Stimulated activated naive CD8-positive, alpha-beta T cell treated with anti-CD3 and anti-CD28 coated beads, Interleukin-15, Interleukin-2, amounts not matched to agents 100 U/mL and 50 U/mL, for 24 hours (primary cell): ENCODE results near the gene SEC16B.

ENCODE experiments used
- ATAC-seq: fragments of 150-1000 bp; cut with Tn5 transposase; one replicate; pipeline ENCODE4 v1.10.0; 2021
- DNase-seq: peaks from one replicate; pipeline ENCODE4 v3.0.0; 2021

The SEC16B gene

DNA sequence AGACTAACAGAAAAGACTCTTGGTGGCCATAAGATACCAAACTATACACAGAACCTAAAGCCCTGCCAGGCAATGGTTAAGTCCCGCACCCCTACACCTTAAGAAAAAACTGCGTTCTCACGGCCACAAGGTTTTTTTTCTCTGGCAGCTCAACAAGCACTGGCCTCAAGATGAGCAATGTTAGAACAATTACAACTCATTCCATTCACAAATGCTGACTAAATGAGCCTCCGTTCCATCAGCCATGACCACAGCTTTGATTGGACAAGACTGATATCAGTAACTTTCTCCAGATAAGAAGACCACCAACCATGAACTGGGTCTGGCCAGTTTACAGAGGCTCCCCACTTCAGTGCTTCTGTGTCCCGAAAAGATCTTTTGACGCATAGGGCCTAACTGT lies 31.9 kb downstream of the SEC16B start:
- no peak for DNase-seq

DNA sequence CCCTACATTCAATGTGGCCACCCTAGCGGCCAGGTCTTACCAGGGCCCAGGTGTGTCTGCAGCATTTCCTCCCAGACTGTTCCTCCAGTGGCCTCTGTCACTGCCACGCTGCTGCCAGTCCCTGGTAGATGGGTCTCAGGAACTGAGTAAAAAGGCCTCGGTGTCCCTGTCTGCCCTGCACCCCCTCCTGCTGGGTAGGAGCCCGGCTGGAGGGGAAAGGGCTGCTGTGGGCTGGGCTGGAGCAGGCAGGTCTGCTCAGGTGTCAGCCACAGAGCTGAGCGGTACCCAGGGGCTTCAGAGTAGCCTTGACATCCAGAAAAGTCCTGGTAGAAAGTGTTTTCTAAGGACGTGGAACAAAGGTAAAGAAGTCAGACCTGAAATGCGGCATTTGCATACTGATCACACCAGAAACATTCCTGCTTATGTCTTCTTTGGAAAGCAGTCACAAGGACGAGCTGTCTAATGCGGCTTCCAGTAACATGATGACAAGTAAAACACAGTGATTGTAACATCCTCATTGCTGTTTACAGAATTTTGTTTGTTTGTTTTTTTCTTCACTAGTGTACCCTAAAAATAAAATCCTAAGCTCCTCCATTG lies 32.6 kb downstream of the SEC16B start:
- ATAC-seq (no peak), DNase-seq (no peak)

More for the DNA sequence above, 31.9 kb downstream of the SEC16B start:
- ATAC-seq: no peak

DNA sequence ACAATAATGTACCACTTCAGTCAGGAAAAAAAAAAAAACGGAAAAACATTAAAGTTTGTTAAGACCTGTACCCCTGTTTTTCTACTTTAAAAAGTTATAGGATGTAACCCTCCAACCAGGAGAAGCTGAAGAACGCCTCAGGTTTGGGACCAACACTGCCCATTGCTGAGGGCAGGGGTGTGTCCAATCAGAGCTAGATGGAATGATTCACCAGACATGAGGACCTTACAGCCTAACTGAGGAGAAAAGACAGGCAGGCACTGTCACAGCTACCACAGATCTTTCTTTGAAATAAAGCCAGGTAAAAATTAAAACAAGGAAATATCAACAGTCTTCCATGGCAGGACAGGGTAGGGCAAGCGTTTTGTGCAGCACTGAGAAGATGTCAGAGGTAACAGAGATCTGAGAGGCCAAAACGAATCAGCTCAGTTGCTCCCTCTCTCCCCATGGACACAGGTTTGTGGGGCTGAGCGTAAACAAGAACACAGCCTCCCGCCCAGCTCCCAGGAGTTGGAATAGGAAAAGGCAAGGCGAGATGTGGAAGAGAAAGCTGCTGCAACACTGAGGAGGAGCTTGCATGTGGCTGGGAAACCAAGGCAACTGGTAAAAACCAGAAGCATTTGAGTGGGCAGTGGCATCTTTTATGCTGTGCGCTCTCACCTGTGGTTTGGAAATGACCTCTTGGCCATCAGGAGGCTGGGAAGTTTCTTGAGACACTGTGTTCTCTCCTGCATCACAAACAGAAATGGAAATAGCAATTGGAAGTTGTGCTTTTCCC lies 34.0 kb downstream of the SEC16B start:
- ATAC-seq (no peak), DNase-seq (no peak)

DNA sequence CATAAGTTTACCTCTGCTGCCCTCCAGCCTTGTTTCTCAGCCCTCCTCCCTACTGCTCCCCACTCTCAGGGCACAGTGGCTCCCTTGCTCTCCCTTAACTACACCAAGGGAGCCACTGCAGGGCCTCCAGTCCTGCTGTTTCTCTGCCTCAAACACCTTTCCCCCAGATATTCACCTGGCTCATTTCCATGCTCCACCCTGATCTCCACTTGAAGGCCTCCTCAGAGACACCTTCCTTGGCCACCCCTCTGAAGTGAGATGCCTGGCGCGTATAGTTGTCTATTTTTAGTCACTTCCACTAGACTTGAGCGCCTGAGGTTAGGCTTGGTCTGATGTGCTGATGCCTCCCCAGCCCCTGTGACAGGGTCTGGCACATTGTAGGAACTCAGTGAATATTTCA lies 34.9 kb downstream of the SEC16B start:
- DNase-seq (no peak), ATAC-seq (no peak)

DNA sequence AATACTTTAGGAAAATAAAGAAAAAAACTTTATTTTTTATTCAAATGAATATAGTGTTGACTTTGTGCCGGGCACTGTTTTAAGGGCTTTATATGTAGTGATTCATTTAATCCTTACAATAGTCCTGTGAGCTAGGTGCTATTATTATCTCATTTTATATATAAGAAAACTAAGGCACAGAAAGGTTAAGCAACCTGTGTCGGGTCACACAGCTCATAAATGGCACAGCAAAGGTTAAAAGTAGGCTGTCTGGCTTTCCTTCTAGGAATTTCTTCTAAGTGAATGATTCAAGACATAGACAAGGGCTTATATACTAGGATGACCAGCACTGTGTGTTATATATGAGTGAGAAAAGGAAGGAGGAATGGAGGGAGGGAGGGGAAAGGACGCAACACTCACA lies 35.4 kb downstream of the SEC16B start:
- DNase-seq (no peak), ATAC-seq (no peak)

DNA sequence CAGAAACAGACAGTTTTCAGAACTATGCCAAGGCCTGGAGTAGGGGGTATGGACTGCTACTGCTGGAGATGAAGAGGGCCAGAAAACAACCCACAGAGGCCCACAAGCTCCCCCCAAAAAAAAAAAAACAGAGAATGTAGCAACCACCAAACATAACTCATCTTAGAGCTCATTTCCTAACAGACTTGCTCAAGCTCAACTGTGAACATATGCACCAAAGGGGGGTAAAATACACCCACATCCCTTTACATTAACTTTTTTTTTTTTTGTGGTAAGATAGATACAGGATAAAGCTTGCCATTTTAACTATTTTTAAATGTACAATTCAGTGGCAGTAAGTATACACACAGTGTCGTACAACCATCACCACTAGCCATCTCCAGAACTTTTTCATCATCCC lies 36.0 kb downstream of the SEC16B start:
- DNase-seq (no peak), ATAC-seq (no peak)

DNA sequence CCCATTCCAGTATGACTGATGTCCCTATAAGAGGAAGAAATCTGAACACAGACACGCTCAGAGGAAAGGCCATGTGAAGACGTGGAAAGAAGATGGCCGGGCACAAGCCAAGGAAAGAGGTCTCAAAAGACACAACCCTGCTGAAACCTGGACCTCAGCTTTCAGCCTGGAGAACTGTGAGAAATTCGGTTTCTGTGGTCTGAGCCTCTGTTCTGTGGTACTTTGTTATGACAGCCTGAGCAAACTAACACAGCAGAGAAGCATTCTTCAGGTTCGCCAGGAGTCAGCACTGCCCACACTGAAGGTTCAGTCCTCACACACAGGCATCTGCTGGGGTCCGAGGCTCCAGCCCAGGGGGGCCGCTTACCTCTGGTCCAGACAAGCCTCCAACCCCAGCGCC lies 37.7 kb downstream of the SEC16B start:
- ATAC-seq (no peak), DNase-seq (no peak)

DNA sequence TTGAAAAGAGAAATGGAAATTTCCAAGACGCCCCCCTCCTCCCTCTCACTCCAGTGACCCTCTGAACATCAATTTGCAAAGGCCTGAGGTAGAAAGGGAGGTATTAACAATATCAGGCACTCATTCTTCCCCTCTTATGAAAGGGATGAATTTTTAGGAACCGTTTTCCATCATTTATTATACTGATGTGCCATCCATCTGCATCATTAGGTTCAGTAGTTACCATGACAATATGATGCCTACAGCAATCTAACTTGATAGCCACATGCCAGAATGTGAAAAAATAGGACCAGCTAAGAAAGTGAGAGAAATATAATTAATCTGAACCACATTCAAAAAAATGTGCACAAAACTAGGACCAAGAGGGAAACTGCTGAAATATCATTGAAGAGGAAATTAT lies 40.9 kb downstream of the SEC16B start:
- DNase-seq: no peak
- no peak for ATAC-seq

DNA sequence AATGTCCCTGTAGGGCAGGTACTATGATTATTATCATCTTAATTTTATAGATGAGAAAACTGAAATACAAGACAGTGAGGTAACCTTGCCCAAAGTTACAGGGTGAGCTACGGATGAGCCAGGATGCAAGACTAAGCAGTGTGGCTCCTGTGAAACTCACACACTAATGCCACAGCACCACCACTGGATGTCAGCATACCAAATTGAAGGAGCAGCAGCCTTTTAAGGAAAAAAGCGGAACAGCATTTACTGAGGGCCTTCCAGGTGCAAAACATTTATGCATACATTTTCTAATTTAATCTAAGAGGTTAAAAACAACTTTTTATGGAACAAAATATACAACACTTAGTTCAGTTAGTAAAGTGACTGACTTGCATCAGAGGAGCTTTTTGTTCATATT lies 41.7 kb downstream of the SEC16B start:
- no peak for ATAC-seq
- DNase-seq: no peak

DNA sequence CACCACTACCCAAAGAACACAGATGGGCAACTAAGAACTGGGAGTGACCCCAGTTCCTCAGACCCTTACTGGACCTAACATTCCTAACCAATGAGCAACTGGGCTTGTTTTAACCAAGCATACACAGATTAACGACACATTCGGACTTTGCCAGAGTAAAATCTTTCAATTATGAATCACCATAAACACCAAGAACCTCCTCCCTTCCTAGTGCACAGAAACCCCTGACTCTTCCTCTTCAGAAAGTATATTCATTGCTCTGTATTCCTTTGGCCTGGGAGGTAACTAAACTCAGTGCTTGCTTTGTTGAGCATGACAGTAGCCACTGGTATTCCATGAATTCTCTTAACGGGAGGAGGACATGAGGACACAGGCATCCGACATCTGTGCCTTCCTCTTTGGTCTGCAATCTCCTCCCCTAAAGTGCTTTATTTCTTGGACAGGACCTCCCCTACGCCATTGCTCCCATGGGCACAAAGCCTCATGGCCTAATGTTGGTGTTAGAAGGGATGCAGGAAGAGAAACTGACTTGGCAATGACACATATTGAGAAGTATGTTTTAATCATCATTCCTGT lies 42.7 kb downstream of the SEC16B start:
- DNase-seq (no peak), ATAC-seq (no peak)

DNA sequence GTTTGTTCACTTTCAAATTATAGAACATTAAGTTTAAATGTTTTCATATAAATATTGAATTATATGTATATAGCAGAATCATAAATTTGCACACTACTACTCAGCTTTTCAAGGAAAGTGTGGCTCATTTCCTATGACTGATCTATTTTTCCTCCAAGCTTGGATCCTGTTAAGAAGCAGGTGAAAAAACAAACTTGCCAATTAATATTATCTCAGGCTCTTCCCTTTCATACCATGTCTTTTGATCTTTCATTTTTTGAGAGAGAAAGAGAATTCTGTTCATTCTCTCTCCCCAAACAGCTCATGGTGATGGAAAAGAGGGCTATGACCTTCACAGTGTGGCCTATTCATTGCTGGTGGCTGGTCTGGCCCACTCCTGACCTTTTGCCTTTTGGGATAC lies 43.7 kb downstream of the SEC16B start:
- DNase-seq (no peak), ATAC-seq (no peak)

DNA sequence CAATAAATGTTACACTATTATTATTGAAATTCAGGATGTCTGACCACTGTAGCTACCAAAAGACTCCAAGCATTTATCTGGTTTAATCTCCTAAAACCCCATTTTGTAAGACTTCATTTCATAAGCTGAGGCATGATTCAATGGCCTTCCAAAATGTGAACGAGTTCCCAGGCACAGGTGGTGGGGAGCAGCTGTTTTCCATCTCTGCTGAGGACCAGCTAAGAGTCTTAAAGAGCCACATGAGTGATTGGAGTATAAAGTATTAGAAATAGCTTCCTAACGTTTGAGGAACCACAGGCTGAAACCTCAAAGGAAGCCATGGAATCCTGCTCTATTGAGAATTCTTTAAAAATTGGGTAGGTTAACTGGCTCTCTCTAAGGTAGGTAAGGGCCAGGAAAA lies 44.9 kb downstream of the SEC16B start:
- no peak for DNase-seq
- ATAC-seq: no peak

DNA sequence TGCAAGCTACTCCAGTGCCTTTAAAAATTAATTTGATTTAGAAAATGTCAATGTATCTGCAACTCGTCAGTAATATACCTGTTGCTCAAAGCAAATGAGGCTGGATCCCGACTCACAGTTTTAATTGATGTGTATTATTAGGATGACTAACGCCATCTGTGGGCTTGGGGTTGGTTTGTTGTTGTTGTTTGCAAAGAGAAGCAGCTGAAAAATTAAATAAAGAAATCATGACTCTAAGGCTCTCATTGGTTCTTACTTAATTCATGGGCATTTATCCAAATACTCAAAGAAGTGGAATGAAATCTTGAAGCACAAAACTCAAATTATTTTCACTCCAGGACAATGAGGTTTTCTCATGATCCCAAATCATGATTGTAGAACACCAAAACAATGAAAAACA lies 46.4 kb downstream of the SEC16B start:
- ATAC-seq: no peak

DNA sequence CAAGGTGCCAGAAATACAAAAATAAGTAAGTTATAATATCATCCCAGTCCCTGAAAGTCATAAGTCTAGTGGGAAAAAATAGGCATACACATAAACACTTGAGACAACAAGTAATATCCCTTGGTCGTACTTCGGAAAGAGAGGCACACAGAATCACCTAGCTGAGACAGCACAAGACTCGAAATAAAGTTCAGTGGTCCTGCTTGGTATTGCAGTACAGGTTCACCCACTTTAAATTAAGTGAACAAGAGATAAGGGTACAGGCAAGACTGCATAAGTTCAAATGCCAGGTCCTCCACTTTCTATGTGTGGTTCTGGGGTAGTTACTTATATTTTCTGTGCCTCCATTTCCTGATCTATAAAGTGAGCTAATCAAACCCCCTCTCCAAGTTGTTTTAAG lies 47.6 kb downstream of the SEC16B start:
- no peak for DNase-seq
- ATAC-seq: no peak

More for the DNA sequence above, 46.4 kb downstream of the SEC16B start:
- DNase-seq: no peak

DNA sequence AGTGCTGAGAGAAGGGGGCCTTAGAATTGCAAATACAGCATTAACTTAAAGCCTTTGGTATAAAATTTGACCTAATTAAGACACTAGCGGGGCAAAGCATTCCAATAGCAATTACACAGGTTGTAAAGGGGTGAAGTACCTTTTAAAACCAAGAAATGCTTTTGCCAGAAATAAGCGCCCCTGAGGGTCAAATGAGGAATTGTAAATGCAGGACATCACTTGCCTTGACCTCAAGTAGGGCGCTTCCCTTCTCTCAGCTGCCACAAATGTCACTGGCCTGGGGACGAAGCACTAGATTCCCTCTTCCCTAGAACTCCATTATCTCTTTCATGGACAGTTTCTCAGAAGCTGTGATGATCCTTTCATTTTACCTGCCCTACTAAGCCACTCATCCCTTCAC lies 48.3 kb downstream of the SEC16B start:
- DNase-seq (no peak), ATAC-seq (no peak)

DNA sequence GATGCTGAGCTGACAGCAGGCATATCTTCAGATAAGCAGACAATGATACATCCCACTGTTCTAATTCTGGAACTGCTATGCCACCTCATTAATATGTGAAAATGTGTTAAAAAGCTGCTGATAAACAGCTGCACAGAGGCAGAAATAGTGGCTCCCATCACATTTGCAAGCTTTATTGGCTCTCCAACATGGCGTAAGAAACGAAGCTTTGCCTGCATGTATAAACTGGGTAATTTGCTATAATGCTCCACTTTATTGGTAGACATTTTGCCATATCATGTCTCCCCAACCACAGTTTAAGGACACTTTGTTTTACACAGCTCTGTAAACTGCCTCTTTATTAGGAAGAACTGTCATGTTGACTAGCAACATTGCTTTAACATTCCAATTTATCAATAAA lies 49.8 kb downstream of the SEC16B start:
- no peak for ATAC-seq
- DNase-seq: no peak

DNA sequence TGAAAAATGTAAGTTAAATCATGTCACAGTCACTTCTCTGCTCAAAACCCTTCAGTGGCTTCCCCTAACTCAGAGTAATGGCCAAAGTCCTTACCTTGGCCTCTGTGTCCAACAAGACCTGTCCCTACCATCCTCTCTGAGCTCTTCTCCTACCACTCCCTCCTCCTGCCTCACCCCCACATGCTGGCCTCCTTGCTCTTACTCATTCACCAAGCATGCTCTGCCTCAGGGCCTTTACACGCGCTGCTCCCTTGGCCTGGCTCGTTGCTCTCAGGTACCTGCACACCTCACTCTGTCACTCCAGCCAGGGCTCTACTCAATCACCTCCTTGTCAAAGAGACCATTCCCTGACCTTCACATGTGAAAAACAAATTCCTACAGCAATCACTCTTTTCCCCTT lies 54.2 kb downstream of the SEC16B start:
- ATAC-seq: no peak
- no peak for DNase-seq

DNA sequence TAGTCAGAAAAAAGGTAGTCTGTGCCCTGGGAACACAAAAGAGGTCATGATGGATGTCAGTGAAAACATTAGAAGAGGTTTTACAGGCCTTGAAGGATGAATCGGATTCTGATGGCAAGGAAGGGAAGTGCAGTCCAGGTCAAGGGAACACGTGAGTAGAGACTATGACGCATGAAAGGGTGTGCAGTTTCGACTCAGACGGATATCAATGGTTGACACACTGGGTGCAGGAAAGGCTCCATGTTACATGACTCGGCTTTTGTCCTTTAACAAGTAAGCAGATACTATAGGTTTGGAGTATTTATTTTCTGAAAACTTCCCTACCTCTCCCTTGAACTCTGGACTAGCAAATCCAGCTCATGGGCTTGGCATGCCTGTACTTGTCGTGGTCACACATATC lies 55.3 kb downstream of the SEC16B start:
- DNase-seq: no peak
- ATAC-seq: no peak

DNA sequence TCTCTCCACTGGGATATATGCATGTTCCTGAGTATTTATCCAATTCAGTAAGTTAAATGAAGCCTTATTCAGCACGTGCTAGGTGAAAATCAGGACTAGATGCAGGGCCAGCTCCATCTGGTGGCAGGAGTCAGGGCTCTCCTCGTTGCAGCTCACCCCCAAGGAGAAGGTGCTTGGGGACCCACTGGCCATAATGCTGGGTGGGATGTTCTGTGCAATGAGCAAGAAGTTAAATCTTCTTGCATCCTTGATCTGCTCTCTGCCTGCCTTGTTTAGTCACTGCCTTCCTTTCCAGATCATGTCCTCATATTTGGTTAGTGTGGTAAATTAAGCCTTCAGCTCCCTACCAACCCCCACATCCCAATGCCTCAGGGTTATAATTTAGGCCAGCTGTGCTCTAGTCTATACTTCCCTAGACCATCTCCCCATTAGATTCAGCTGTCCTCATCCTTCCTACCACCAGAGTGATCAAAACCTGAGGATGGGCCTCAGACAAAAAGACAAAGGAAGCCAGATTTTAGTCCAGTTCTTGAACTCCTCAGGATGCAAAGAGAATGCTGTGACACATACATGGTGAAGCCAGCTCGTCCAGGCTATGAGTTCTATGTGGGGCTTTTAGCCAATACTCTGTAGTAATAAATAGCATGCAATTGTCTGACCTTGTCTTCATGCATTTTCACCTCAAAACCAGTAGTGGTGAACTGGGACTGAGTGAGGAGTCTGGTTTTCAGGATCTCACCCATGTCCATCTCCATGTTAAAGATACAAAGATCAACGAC lies 55.9 kb downstream of the SEC16B start:
- DNase-seq (no peak), ATAC-seq (no peak)

DNA sequence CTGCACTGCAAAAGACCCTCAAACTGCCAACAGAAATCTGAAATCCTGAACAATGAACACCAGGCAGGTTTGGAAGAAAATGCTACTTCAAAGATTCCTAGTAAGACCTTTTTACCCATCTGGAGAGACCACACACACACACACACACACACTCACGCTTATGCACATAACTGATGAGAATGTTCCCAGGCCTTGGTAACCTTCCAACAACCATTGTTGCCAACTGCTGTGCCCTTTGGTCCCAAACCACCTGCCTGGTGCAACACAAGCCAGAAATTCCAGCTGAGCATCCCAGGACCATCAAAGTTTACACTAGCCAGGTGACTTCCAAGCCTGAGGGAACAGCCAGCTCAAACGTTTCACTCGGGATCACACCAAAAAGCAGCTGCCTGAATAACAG lies 56.9 kb downstream of the SEC16B start:
- ATAC-seq: no peak

DNA sequence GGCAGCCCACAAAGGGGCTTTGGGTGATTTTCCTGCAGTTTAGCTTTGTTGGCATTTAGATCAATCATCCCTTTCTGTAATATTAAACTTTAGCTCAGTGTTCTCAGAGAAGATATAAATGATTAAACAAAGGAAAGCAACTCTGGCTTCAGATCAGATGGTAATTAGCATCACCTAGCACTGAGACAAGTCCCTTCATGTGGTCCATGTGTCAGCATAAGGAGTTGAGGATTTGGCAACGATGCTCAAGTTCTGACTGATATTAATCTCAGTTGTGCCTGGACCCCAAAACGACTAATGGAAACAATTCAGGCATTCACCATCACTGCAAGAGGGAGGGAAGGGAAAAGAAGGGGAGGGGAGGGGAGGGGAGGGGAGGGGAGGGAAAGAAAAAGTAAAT lies 60.4 kb downstream of the SEC16B start:
- ATAC-seq (no peak), DNase-seq (no peak)

More for the DNA sequence above, 56.9 kb downstream of the SEC16B start:
- no peak for DNase-seq

DNA sequence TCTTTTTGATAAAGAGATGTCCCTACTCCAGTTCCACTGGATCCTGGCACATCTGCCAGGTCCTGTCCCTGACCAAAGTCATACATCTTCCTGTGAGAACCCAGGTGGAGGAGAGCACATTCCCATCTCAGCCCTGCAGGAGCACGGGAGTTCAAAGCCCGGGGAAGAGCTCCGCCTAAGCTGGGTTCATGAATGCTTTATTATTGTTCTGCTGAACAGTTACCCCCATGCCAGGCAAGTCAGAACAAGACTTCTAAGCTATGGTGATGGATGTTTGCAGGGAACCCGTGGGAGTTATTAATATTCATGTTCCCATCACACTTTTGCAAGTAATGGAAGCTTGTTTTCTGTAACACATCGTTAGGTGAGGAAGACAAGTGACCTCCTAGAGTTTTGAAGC lies 62.9 kb downstream of the SEC16B start:
- ATAC-seq (no peak), DNase-seq (no peak)

DNA sequence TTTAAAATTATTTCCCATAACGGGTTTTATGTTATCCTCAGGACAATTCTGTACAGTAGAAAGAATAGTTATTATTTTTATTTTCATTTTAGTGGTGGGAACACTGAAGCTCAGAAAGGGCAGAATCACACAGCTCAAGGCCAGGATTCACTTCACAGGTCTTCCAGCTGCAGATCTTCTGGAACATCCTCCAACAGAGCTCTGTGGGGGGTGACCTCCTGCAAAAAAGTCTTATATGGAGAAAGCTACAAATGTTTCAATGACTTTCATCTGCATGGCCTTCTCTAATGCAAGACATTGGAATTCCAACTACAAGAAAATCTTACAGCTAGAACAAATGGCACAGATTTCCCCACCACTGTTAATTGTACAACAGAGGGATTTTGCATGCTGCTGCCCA lies 64.2 kb downstream of the SEC16B start:
- no peak for ATAC-seq
- DNase-seq: no peak
